HG02623 (cell line): ENCODE measurements around the gene FFAR1.

Source experiments
- ATAC-seq: cut with Tn5 transposase; IDR thresholded peaks from one replicate; pipeline ENCODE4 v1.9.1; 2021; ENCODE audit warnings: moderate library complexity; ENCODE audit not compliant: unreplicated experiment

FFAR1 gene

GRCh38 chr19:35347171-35347929 lies at the start of gene FFAR1:
FFAR1 (plus strand) TSS chr19:35347902; CDS start chr19:35351552, 3,650 bp downstream.
- ATAC-seq = peak; percentile 65

DNA sequence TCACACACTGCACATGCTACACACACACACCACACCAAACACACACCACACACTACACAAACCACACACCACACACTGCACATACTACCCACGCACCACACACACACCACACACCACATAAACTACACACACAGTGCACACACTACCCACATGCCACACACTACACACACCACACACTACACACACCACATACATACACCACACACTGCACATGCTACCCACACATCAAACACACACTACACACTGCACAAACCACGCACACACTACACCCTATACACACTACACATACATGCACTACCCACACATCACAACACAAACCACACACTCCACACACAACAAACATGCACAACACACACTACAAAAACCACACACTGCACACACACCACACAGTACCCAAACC lies 49.8 kb upstream of the FFAR1 start:
- no peak for ATAC-seq

DNA sequence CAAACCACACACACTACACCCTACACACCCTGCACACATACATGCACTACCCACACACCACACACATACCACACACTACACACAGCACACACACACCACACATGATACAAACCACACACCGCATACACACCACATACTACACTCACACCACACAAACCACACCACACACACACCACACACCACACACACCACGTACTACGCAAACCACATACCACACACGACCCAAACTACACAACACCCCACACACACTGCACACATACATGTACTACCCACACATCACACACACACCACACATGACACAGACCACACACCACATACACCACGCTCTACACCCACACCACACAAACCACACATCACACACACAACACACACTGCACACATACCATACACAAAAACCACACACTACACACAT lies 49.1 kb upstream of the FFAR1 start:
- no peak for ATAC-seq

GRCh38 chr19:35299523-35300338 lies 48.0 kb upstream of the FFAR1 start:
- ATAC-seq = no peak

DNA sequence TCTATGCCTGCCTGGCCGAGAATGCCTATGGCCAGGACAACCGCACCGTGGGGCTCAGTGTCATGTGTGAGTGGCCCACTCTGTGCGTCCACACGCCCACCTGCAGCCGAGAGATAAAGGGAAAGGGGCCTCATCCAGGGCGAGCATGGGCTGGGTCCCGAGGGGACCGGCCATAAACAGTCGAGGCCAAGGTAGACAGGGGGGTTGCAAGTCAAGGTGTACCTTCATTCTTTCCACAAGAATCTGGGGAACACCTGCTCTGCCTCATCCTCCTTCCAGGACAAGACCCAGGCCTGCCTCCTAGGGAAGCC lies 47.4 kb upstream of the FFAR1 start:
- ATAC-seq = no peak

DNA sequence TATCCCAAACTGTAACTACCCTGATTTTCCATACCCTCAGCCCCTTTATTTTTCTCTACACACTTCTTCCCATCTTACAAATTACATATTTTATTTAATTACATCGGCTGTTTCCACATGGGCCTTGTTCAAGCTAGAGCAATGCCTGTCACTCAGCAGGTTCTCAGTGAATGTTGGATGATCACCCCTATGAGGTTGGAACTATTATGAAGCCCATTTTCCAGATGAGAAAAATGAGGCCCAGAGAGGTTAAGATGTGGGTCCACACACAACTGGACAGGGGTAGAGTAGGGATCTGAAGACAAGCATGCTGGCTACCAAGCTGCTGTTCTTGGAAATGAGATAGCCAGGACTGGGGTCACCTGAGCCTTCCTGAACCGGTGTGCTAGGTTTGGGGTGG lies 45.7 kb upstream of the FFAR1 start:
- ATAC-seq = no peak

GRCh38 chr19:35302446-35302845 lies 45.3 kb upstream of the FFAR1 start:
- no peak for ATAC-seq

- no peak for ATAC-seq
Observed at GRCh38 chr19:35303357-35303915, 44.3 kb upstream of the FFAR1 start.

- no peak for ATAC-seq
Observed at GRCh38 chr19:35304036-35304435, 43.7 kb upstream of the FFAR1 start.

DNA sequence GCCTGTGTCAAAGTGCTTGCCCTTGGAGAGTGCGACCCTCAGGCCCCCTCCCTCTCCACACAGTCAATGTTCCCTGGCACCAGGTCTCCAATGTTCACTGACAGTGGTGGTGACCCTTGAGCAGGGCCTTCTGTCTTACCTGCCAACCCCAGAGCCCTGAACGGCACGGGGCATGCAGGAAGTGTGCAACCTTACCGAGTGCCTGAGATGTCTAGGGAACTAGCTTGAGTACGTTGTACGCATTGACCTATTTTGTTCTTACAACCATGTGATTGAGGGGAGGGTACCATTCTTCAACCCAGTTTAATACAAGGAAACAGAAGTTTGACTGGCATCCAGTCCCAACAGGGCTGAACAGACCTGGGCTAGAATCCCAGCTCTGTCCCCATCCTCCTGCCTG lies 42.5 kb upstream of the FFAR1 start:
- ATAC-seq = no peak

DNA sequence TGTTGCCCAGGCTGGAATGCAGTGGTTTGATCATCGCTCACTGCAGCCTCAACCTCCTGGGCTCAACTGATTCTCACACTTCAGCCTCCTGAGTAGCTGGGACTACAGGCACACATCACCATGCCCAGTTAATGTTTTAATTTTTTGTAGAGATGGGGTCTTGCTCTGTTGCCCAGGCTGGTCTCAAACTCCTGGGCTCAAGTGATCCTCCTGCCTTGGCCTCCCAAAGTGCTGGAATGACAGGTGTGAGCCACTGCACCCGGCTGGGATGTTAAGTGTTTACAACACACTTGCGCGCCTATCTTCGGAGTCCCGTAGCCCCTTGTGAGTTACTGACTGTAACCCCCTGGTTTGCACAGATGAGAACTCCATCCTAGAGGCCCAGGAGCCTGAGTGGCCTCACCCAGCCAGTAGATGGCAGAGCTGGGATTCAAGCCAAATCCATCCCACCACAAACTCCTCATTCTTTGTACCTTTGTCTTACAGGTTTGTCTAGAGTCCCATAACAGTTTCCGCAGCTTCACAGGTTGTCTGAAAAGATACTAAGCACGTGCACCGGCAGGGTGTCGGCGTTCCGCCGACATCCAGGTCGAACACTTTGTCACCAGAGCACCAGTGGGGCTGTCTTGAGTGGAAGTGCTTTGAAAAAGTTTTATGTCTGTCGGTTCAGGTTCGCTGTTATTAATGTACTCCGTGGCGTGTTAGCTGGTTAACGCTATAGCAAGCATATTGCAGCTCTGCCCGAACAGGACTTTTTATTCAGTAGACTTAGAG lies 41.0 kb upstream of the FFAR1 start:
- no peak for ATAC-seq

DNA sequence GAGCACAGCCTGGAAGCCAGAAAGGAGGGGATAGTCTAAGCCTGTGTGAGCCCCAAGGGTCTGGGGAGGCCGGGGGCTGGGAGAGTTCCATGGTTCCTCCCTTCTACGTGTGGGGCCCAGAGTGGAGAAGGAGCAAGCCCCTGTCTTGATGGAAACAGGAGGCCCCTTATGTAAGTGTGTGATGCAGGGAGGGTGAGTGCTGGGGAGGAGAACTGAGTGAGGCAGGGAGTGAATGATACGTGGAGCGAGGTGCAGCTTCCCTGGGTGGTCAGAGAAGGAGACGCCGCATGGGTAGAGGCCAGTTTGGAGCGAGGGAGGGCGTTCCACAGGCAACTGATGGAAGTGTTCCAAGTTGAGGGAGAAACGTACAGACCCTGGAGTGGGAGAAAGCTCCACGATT lies 39.8 kb upstream of the FFAR1 start:
- ATAC-seq = no peak

DNA sequence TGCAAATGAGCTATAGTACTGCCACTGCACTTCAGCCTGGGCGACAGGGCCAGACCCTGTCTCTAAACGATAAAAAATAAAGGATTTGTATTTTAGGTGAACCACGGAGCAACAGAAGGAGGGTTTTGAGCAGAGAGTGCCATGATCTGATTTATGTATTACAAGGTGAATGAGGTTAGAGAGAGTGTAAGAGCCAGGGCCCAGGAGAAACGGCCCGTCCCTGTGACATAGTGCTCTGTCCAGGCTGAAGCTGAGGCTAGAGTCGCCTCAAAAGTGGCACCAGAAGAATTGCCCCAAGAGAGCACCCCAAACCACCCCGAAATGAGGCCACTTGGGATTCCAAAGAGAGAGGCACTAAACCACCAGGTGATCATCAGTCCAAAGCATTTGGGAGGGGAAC lies 38.8 kb upstream of the FFAR1 start:
- no peak for ATAC-seq

- ATAC-seq = no peak
Observed at GRCh38 chr19:35309481-35310279, 38.0 kb upstream of the FFAR1 start.

DNA sequence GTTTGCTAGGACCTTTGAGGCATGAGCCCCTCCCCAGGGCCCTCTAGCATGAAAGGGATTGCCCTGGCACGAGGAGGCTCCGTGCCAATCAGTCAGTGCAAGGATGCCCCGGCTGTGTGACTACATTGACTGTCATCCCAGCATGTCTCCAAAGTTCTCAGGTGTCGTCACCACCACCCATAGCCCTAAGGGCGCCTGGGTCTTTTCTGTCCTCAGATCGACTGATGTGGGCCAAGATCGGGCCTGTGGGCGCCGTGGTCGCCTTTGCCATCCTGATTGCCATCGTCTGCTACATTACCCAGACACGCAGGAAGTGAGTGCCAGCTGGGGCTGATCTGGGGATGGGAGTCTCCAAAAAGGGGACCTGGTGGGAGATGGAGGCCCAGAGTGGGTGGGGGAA lies 37.4 kb upstream of the FFAR1 start:
- ATAC-seq = no peak

DNA sequence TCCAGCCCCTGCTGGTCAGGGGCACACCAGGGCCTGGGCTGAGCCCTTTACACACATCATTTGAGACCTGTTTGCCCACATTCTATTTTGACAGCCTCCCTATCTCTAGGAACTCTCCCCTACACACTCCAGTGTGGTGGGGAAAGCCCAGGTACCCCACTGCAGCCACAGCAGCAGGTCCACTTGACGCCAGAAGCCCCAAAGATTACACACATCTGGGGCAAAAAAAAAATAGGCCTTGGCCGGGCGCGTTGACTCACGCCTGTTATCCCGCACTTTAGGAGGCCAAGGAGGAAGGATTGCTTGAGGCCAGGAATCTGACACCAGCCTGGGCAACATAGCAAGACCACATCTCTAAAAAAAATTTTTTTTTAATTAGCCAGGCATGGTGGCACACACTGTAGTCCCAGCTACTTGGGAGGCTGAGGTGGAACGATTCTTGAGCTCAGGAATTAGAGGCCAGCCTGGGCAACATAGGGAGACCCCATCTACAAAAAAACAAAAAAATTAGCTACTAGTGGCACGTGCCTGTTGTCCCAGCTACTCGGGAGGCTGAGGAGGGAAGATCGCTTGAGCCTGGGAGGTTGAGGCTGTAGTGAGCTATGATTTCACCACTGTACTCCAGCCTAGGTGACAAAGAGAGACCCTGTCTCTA lies 36.8 kb upstream of the FFAR1 start:
- ATAC-seq = no peak

- no peak for ATAC-seq
Observed at GRCh38 chr19:35311901-35312665, 35.6 kb upstream of the FFAR1 start.

GRCh38 chr19:35313587-35313986 lies 34.1 kb upstream of the FFAR1 start:
- no peak for ATAC-seq

DNA sequence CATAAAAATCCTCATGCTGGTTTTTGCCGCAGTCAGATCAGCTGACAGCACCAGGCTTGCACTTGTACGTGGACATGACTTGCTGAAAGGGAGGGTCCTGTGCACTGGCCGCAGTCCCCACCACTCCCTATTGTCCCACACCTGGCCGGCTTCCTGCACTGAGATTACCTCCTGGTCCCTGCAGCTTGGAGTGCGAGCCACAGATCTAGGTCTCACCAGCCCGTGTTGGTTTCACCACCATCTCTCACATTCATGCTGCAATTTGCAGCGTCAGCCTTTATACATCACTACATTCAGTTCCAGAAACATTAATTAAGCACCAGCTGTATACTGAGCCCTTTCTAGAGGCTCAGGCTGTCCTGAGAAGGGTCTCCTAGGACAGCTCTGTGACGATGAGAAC lies 33.7 kb upstream of the FFAR1 start:
- ATAC-seq = no peak
